NK-92 (cell line): ENCODE measurements around the gene KRT74.

ENCODE experiments used
- DNase-seq: peaks from one replicate; lab custom pipeline; 2025; ENCODE audit not compliant: unreplicated experiment; lab: John Stamatoyannopoulos, UW

Gene KRT74

GRCh38 chr12:52539821-52540173, 33.8 kb downstream of the KRT74 start:
- no peak for DNase-seq

- DNase-seq, result no peak
These were observed 34.4 kb downstream of the KRT74 start for GRCh38 chr12:52539083-52539820.

GRCh38 chr12:52537101-52537500, 36.5 kb downstream of the KRT74 start:
- no peak for DNase-seq

- no peak for DNase-seq
These were observed 38.1 kb downstream of the KRT74 start for GRCh38 chr12:52535574-52535973.

DNA sequence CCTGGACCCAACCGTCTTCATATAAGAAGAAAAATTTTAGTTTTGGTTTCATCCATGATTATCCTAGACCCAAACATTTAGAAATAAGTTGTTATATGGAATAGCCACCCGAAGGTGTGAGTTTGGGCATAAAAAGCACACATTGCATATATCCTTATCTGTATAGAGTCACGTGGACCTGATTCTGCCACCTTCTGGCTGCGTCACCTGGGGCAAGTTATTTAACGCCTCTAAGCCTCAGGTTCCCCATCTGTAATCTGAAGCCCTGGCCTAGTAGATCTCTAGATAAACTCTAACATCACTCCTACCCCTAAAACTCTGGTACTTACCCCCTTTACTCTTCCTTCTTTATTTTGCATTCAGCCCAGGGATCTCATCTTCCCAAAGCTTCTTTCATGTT, 39.2 kb downstream of the KRT74 start:
- DNase-seq, result no peak

DNA sequence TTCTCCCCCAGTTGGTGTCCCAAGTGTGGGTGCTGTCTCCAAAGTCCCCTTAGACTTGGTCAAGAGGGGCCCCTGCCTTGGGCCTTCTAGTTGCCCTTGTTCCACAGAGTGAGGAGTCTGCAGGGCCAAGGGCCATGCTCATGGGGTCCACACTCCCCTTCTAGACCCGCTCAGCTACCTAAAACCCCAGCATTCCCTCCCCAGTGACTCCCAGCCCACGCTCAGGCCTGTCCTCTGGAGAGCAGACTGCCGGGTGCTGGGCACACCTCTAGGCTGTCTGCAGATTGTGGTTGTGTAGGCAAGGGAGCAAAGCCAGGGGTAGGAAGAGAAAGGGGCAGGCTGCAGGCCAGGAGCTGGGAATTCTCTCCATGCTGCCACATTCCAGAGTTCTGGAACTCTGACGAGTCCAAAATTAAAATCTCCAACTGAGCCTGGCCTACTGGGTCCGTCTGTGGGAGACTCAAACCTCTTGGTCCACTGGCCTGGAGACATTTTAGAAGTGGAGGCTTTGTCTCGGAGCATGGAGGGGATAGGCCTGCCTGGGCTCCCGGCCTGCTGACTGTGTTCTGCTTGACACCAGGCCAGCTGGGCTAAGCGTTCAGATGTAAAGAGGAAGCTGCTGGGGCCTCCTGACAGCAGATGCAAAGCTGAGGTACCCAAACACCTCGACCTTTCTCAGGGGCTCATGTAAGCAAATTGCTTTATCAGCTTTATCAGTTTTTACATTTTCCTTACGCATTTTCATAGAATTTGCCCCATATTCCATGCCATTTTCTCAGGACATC, 39.8 kb downstream of the KRT74 start:
- no peak for DNase-seq

DNA sequence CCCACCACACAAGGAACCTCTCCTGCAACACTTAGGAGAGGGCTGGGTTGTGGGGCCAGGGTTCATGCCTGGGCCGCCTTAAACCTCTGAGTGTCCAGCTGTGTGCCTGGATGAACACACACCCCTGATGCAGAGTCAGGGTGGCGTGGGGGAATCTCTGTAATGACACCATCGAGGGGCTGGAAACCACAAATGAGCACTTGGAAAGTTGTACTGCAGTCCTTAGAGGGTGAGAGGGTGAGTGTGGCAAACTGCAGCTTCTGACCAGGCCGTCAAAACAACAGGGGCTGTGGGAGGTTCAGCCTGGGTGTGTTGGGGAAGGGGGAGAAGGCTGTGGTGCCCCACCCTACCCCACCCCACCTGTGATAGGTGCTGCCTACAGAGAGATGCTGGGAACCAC, 41.0 kb downstream of the KRT74 start:
- no peak for DNase-seq

- DNase-seq, result no peak
These were observed 41.9 kb downstream of the KRT74 start for GRCh38 chr12:52531566-52532300.

- no peak for DNase-seq
These were observed 42.7 kb downstream of the KRT74 start for GRCh38 chr12:52530905-52531304.

- DNase-seq, result no peak
These were observed 43.3 kb downstream of the KRT74 start for GRCh38 chr12:52530366-52530765.

DNA sequence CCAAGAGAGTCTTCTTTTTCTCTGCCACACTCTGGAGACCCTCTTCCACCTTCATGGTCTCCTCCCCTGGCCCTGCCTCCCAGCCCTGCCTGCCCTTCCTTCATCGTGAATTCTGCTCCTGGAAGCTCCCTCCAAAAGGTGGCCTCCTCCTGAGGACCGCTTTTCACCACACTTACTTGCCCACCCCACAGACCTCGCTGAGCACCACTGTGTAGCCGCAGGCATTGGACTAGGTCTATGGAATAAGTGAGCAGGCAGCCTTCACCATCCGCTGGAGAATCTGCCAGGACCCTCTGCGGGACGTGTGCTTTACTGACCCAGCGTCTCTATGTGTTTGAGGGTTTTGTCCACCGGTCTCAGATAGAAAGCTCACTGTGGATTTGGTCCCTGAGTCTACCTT, 43.8 kb downstream of the KRT74 start:
- DNase-seq, result no peak

DNA sequence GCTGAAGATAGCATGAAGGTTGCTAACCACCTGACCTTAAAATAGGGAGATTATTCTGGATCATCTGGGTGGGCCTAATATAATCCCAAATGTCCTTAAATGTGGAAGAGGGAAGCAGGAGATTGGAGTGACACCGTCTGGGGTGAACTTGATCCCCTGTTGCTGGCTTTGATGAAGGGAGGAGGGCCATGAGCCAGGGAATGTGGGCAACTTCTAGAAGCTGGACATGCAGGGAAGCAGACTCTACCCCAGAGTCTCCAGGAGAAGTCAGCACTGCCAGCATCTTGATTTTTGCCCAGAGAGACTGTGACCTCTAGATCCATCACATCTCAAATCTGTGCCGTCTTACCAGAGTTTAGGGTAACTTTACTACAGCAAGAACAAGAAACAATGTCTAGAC, 44.2 kb downstream of the KRT74 start:
- no peak for DNase-seq

- DNase-seq, result no peak
These were observed 45.0 kb downstream of the KRT74 start for GRCh38 chr12:52528641-52529143.

- no peak for DNase-seq
These were observed 46.4 kb downstream of the KRT74 start for GRCh38 chr12:52527121-52527800.

- DNase-seq, result no peak
These were observed 47.1 kb downstream of the KRT74 start for GRCh38 chr12:52526511-52526951.

GRCh38 chr12:52525661-52526499, 47.8 kb downstream of the KRT74 start:
- DNase-seq, result no peak

DNA sequence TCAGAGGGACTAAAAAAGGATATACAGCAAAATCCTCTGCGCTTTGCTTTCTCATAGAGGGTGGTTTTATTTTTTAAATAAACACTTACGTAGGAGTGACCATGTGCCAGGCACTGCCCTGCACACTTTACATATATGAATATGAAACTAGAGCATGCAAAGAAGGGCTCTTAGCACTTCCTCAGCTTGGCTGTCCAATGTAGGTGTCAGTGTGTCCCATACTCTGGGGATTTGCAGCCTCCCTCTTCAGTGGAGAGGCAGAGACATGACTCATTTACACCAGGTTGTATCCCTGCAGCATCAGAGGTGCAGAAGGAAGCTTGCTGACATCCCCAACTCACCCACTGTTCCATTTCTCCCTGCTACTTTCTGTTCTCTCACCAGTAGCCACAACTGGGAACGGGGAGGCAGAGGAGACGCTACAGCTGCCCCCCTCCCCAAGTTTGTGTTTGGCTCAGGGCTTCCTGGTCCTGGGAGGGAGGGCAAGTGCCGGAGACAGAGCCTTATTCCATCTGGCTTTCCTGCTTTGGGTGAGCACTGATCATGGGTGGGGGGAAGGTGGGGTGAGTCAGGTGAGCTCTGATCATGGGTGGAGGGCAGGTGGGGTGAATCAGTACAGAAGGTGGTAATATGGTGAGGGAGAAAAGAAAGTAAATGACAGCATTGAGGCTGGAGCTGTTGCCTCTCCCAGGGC, 48.6 kb downstream of the KRT74 start:
- DNase-seq, result no peak

- DNase-seq, result no peak
These were observed 49.3 kb downstream of the KRT74 start for GRCh38 chr12:52524241-52524897.

- no peak for DNase-seq
These were observed 49.8 kb downstream of the KRT74 start for GRCh38 chr12:52523824-52524223.
